ENCODE data around the gene PRG2. TPM values are rescaled to one million over a fixed set of nuclear protein-coding genes. Genes with fewer than 3 reads are reported as not detected.
A peak's percentile ranks its signal among the peaks of the same experiment; 100 is the strongest.

The PRG2 gene
- total RNA-seq, 1 donor from 2014 or later, result 0.33 TPM

GRCh38 chr11:57432714-57433163, 42.3 kb upstream of the PRG2 start:
- Histone ChIP-seq H3K4me3 (ENCODE audit: low read depth, low read length) (no peak overlapping the region), H3K27me3 (ENCODE audit: control insufficient read depth, insufficient read depth, low read length) (no peaks in the 10 kb centered on the region), H3K36me3 (ENCODE audit: control insufficient read depth, insufficient read depth, low read length) (no peaks in the 10 kb centered on the region)
- no peak for TF ChIP-seq CTCF (IDR thresholded peaks at IDR 0.05; ENCODE audit: insufficient read depth, low read length, poor library complexity, severe bottlenecking)
- DNase-seq (ENCODE audit: low read depth), result peak; percentile 45

GRCh38 chr11:57432149-57432561, 41.7 kb upstream of the PRG2 start:
- Histone ChIP-seq H3K4me3 (ENCODE audit: low read depth, low read length) (no peak overlapping the region), H3K36me3 (ENCODE audit: control insufficient read depth, insufficient read depth, low read length) (no peaks in the 10 kb centered on the region), H3K27me3 (ENCODE audit: control insufficient read depth, insufficient read depth, low read length) (no peaks in the 10 kb centered on the region)
- no peak for TF ChIP-seq CTCF (IDR thresholded peaks at IDR 0.05; ENCODE audit: insufficient read depth, low read length, poor library complexity, severe bottlenecking)
- DNase-seq (ENCODE audit: low read depth), result no peak

- no peak overlapping the region for H3K4me3 ChIP-seq (ENCODE audit: low read depth, low read length)
- H3K36me3 ChIP-seq (ENCODE audit: control insufficient read depth, insufficient read depth, low read length), result no peaks in the 10 kb centered on the region
- TF ChIP-seq CTCF (IDR thresholded peaks at IDR 0.05; ENCODE audit: insufficient read depth, low read length, poor library complexity, severe bottlenecking), result no peak
- H3K27me3 ChIP-seq (ENCODE audit: control insufficient read depth, insufficient read depth, low read length), result no peaks in the 10 kb centered on the region
- no peak for DNase-seq (ENCODE audit: low read depth)
Observed at GRCh38 chr11:57430952-57431351, 40.5 kb upstream of the PRG2 start.

GRCh38 chr11:57429946-57430345, 39.5 kb upstream of the PRG2 start:
- no peak for TF ChIP-seq CTCF (IDR thresholded peaks at IDR 0.05; ENCODE audit: insufficient read depth, low read length, poor library complexity, severe bottlenecking)
- no peak for DNase-seq (ENCODE audit: low read depth)
- Histone ChIP-seq H3K36me3 (ENCODE audit: control insufficient read depth, insufficient read depth, low read length) (no peaks in the 10 kb centered on the region), H3K27me3 (ENCODE audit: control insufficient read depth, insufficient read depth, low read length) (no peaks in the 10 kb centered on the region), H3K4me3 (ENCODE audit: low read depth, low read length) (no peak overlapping the region)

- DNase-seq (ENCODE audit: low read depth), result no peak
- Histone ChIP-seq H3K4me3 (ENCODE audit: low read depth, low read length) (no peak overlapping the region), H3K27me3 (ENCODE audit: control insufficient read depth, insufficient read depth, low read length) (no peaks in the 10 kb centered on the region)
Observed at GRCh38 chr11:57428643-57429042, 38.2 kb upstream of the PRG2 start.

More at GRCh38 chr11:57428643-57429042, 38.2 kb upstream of the PRG2 start:
- no peak for TF ChIP-seq CTCF (IDR thresholded peaks at IDR 0.05; ENCODE audit: insufficient read depth, low read length, poor library complexity, severe bottlenecking)
- H3K36me3 ChIP-seq (ENCODE audit: control insufficient read depth, insufficient read depth, low read length), result no peaks in the 10 kb centered on the region

All from kidney epithelial cell (primary cell).